ENCODE results near the gene TFPT. TPM values are rescaled to one million over a fixed set of nuclear protein-coding genes. Genes with fewer than 3 reads are reported as not detected.

TFPT gene
- total and polyA plus RNA-seq, 2 experiments from 2014 or later, result 14.7 to 25.9 TPM

GRCh38 chr19:54108496-54108895 is 7.0 kb downstream of the TFPT start:
- H3K4me1 ChIP-seq (ENCODE audit: insufficient read depth), result peaks cover 3% of the 10 kb centered on the region
- no peak for TF ChIP-seq EZH2phosphoT487 (IDR thresholded peaks at IDR 0.05; ENCODE audit: low read depth, severe bottlenecking, unreplicated experiment)
- TF ChIP-seq EZH2 (IDR thresholded peaks at IDR 0.05; ENCODE audit: borderline replicate concordance), result no peak
- TF ChIP-seq CTCF (IDR thresholded peaks at IDR 0.05; ENCODE audit: poor library complexity), result no peak
- H3K36me3 ChIP-seq (replicated peaks; ENCODE audit: insufficient read depth, low read depth), result no peaks in the 10 kb centered on the region
- peaks cover 19% of the 10 kb centered on the region for H3K79me2 ChIP-seq
- H3K4me3 ChIP-seq, result no peak overlapping the region
- no peak overlapping the region for H2AFZ ChIP-seq
- no peak for DNase-seq (ENCODE audit: low spot score)
- no peak overlapping the region for H3K4me2 ChIP-seq
- no peaks in the 10 kb centered on the region for H3K9me3 ChIP-seq (ENCODE audit: low read depth)
- H3K27me3 ChIP-seq, result no peaks in the 10 kb centered on the region
- no peaks in the 10 kb centered on the region for H4K20me1 ChIP-seq (ENCODE audit: insufficient read depth, poor library complexity, severe bottlenecking)
- no peaks in the 10 kb centered on the region for H3K9me2 ChIP-seq (replicated peaks; ENCODE audit: insufficient read depth)
- WGBS (ENCODE audit: low lambda C conversion rate, missing lambda C conversion rate), result 88% methylated on average over 7 of the region's 7 CpGs
- no peak overlapping the region for H3K27ac ChIP-seq

GRCh38 chr19:54107876-54108490 is 7.5 kb downstream of the TFPT start:
- no peak for TF ChIP-seq CTCF (IDR thresholded peaks at IDR 0.05; ENCODE audit: poor library complexity)
- no peak for TF ChIP-seq EZH2 (IDR thresholded peaks at IDR 0.05; ENCODE audit: borderline replicate concordance)

DNA sequence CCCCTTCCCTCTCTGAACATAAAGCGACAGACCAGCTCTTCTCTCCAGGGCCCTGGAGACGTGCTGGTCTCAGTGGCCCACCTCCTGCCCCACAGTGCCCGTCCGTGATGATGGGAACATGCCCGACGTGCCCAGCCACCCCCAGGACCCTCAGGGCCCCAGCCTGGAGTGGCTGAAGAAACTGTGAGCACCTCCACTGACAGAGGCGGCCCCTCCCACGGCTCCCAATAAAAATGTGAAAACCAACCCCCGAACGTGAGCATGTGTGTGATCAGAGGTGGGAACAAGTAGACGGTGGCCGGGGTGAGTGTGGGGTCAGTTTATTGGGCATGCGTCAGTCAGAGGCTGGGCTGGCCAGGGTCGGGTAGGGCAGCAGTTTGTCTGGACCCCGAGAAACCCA is 8.7 kb downstream of the TFPT start:
- H3K9me2 ChIP-seq (replicated peaks; ENCODE audit: insufficient read depth), result no peaks in the 10 kb centered on the region
- 84% methylated on average over 15 of the region's 15 CpGs for WGBS (ENCODE audit: low lambda C conversion rate, missing lambda C conversion rate)
- H3K79me2 ChIP-seq, result peaks cover 22% of the 10 kb centered on the region
- H3K36me3 ChIP-seq (replicated peaks; ENCODE audit: insufficient read depth, low read depth), result no peaks in the 10 kb centered on the region
- peaks cover 3% of the 10 kb centered on the region for H3K4me1 ChIP-seq (ENCODE audit: insufficient read depth)
- no peak overlapping the region for H2AFZ ChIP-seq
- H3K27ac ChIP-seq, result no peak overlapping the region
- DNase-seq (ENCODE audit: low spot score), result no peak
- H3K27me3 ChIP-seq, result no peaks in the 10 kb centered on the region
- no peaks in the 10 kb centered on the region for H4K20me1 ChIP-seq (ENCODE audit: insufficient read depth, poor library complexity, severe bottlenecking)
- H3K4me2 ChIP-seq, result no peak overlapping the region
- TF ChIP-seq EZH2phosphoT487 (IDR thresholded peaks at IDR 0.05; ENCODE audit: low read depth, severe bottlenecking, unreplicated experiment), result no peak
- no peak for TF ChIP-seq EZH2 (IDR thresholded peaks at IDR 0.05; ENCODE audit: borderline replicate concordance)
- no peak for TF ChIP-seq CTCF (IDR thresholded peaks at IDR 0.05; ENCODE audit: poor library complexity)
- no peak overlapping the region for H3K4me3 ChIP-seq
- no peaks in the 10 kb centered on the region for H3K9me3 ChIP-seq (ENCODE audit: low read depth)

More at GRCh38 chr19:54107876-54108490, 7.5 kb downstream of the TFPT start:
- Histone ChIP-seq H3K79me2 (peaks cover 19% of the 10 kb centered on the region), H3K4me2 (no peak overlapping the region), H3K4me3 (no peak overlapping the region), H2AFZ (no peak overlapping the region), H3K4me1 (ENCODE audit: insufficient read depth) (peaks cover 3% of the 10 kb centered on the region), H3K9me2 (replicated peaks; ENCODE audit: insufficient read depth) (no peaks in the 10 kb centered on the region), H3K27me3 (no peaks in the 10 kb centered on the region), H3K9me3 (ENCODE audit: low read depth) (no peaks in the 10 kb centered on the region), H4K20me1 (ENCODE audit: insufficient read depth, poor library complexity, severe bottlenecking) (no peaks in the 10 kb centered on the region), H3K27ac (no peak overlapping the region), H3K36me3 (replicated peaks; ENCODE audit: insufficient read depth, low read depth) (no peaks in the 10 kb centered on the region)
- 92% methylated on average over 18 of the region's 21 CpGs for WGBS (ENCODE audit: low lambda C conversion rate, missing lambda C conversion rate)
- no peak for DNase-seq (ENCODE audit: low spot score)

Measured in hepatocyte (in vitro differentiated cells).